Measurements from ENCODE around the gene GCK. TPM values are rescaled to one million over a fixed set of nuclear protein-coding genes. Genes with fewer than 3 reads are reported as not detected.

Gene GCK
- total and polyA plus RNA-seq, 2 donors (not counting 3 experiments of a cell fraction or from before 2014, with no cell fraction given): 0.17 to 0.51 TPM

DNA sequence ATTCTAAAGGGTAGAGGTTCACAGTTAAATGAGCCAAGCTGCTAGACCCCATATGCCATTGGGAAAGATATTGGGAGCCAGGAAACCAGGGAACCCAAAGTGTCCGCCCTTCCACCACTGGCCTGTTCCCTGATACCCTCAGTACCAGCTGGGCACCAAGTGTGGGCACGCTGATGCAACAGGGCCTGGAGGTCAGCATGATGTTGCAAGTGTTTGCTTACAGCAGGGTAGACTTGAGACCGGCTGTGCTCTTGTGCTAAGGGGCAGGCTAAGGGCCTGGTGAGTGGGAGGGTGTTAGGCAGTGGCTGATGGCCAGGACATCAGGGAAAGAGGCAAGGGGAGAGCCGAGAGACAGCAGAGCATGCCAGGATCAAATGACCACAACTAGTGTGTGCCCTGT is 27.1 kb downstream of the GCK start:
- no peaks in the 10 kb centered on the region for H3K9me1 ChIP-seq (replicated peaks; ENCODE audit: control insufficient read depth, extremely low read depth, insufficient read depth, low read length)
- H3K4me2 ChIP-seq (ENCODE audit: insufficient read depth, low read length): no peak overlapping the region
- no TSS peak for BruUV-seq (replicated peaks)
- DNase-seq (ENCODE audit: low read depth, low spot score): no peak
- peaks cover 19 to 27% of the 10 kb centered on the region in 2 experiments for H3K27me3 ChIP-seq (ENCODE audit: control insufficient read depth in 2 of 2, insufficient read depth in 2 of 2, low read length in 2 of 2)
- H4K20me1 ChIP-seq (replicated peaks; ENCODE audit: control insufficient read depth, extremely low read depth, insufficient read depth, low read length): no peaks in the 10 kb centered on the region
- ChIA-PET CTCF (no interaction called here), POLR2A (no interaction called here)
- H3K4me1 ChIP-seq (ENCODE audit: control insufficient read depth, extremely low read depth, insufficient read depth, low read length): no peaks in the 10 kb centered on the region
- no peak overlapping the region for H2AFZ ChIP-seq (ENCODE audit: low read depth, low read length)
- intact Hi-C loops (cut with micrococcal nuclease) (no loop called here), dilution Hi-C loops (cut with MboI; ENCODE audit: extremely low pct_ligation_motif_present, low sequenced_read_pairs) (no loop called here)
- H3K9me3 ChIP-seq (replicated peaks; ENCODE audit: control insufficient read depth, insufficient read depth, low read length): no peaks in the 10 kb centered on the region
- H3K27ac ChIP-seq (ENCODE audit: insufficient read depth, low read depth, low read length): no peak overlapping the region
- no peaks in the 10 kb centered on the region for H3K79me2 ChIP-seq (ENCODE audit: control insufficient read depth, insufficient read depth, low read length)
- no peak overlapping the region for H3K9ac ChIP-seq (replicated peaks; ENCODE audit: extremely low read depth, insufficient read depth, low read length)
- no peak for FAIRE-seq
- no peaks in the 10 kb centered on the region for H3K36me3 ChIP-seq (ENCODE audit: control insufficient read depth in 2 of 2, extremely low read depth in 1 of 2, insufficient read depth in 2 of 2, low read length in 2 of 2)
- no peak overlapping the region for H3K4me3 ChIP-seq (replicated peaks in 1 of 3; ENCODE audit: insufficient read depth in 1 of 3, low read depth in 1 of 3, low read length in 3 of 3)
- TF ChIP-seq POLR2A (IDR thresholded peaks at IDR 0.05; ENCODE audit: low read depth, low read length): no peak
- TF ChIP-seq JUN (IDR thresholded peaks at IDR 0.05; ENCODE audit: borderline replicate concordance, insufficient read depth, insufficient read length, low read depth): no peak
- TF ChIP-seq CTCF (IDR thresholded peaks at IDR 0.05; ENCODE audit: extremely low read depth in 1 of 2, insufficient read depth in 1 of 2, low read depth in 1 of 2, low read length in 2 of 2): no peak
- TF ChIP-seq, protein P1, sequence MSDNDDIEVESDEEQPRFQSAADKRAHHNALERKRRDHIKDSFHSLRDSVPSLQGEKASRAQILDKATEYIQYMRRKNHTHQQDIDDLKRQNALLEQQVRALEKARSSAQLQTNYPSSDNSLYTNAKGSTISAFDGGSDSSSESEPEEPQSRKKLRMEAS (IDR thresholded peaks at IDR 0.05; ENCODE audit: insufficient read depth, insufficient read length): no peak
- TF ChIP-seq GATA2 (IDR thresholded peaks at IDR 0.05; ENCODE audit: insufficient read depth, insufficient read length, low read depth, low read length): no peak
- TF ChIP-seq FOS (IDR thresholded peaks at IDR 0.05; ENCODE audit: borderline replicate concordance, insufficient read depth, low read length): no peak
- TF ChIP-seq POLR2AphosphoS5 (IDR thresholded peaks at IDR 0.05; ENCODE audit: insufficient read depth, low read depth, low read length): no peak
- no peak for TF ChIP-seq MYC (IDR thresholded peaks at IDR 0.05; ENCODE audit: low read depth, low read length)
- TF ChIP-seq EZH2 (IDR thresholded peaks at IDR 0.05; ENCODE audit: borderline replicate concordance, low read depth, low read length, severe bottlenecking): no peak
